ENCODE data around the gene RPL31. TPM values are rescaled to one million over a fixed set of nuclear protein-coding genes. Genes with fewer than 3 reads are reported as not detected.

RPL31 gene
- total RNA-seq, 6 experiments from 2014 or later, result 947 to 1,348 (median 1,137) TPM

DNA sequence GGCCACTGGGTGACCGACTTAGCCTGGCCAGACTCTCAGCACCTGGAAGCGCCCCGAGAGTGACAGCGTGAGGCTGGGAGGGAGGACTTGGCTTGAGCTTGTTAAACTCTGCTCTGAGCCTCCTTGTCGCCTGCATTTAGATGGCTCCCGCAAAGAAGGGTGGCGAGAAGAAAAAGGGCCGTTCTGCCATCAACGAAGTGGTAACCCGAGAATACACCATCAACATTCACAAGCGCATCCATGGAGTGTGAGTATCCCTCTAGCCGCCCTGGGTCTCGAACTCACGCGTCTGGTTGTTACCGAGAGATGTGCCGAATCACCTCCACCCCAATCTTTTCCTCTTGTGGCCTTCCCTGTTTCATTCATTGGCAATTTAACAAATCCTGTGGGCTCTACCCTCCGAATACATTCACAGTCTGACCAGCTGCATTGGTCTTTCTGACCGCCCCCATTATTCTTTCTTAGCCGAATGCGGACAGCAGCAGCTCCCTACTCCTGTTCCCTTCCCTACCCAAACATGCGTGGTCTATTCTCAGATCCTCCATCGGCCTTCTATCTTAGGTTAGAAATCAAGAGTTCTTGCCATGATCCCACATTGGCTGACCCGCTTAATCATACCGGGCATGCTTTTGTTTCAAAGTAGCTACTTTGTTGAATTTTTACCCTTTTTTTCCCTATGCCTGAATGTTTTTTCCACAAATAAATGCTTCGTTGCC is 631 bp downstream of the RPL31 start:
- DNase-seq, result no peak
- H3K36me3 Mint-ChIP-seq (ENCODE audit: low read depth), result peaks cover 52% of the 10 kb centered on the region
- peaks cover 54% of the 10 kb centered on the region for H3K4me1 Mint-ChIP-seq (ENCODE audit: low read depth)
- peaks cover 3% of the 10 kb centered on the region; the same call in 1 of the 2 replicates for H3K27me3 Mint-ChIP-seq (ENCODE audit: insufficient read depth)
- peaks cover 5% of the 10 kb centered on the region; the same call in 1 of the 2 replicates for H3K9me3 Mint-ChIP-seq
- peak overlapping the region; percentile 99 for H3K4me3 Mint-ChIP-seq
- peak overlapping the region; percentile 96 for H3K27ac Mint-ChIP-seq
- TF ChIP-seq, protein P1, sequence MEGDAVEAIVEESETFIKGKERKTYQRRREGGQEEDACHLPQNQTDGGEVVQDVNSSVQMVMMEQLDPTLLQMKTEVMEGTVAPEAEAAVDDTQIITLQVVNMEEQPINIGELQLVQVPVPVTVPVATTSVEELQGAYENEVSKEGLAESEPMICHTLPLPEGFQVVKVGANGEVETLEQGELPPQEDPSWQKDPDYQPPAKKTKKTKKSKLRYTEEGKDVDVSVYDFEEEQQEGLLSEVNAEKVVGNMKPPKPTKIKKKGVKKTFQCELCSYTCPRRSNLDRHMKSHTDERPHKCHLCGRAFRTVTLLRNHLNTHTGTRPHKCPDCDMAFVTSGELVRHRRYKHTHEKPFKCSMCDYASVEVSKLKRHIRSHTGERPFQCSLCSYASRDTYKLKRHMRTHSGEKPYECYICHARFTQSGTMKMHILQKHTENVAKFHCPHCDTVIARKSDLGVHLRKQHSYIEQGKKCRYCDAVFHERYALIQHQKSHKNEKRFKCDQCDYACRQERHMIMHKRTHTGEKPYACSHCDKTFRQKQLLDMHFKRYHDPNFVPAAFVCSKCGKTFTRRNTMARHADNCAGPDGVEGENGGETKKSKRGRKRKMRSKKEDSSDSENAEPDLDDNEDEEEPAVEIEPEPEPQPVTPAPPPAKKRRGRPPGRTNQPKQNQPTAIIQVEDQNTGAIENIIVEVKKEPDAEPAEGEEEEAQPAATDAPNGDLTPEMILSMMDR (IDR thresholded peaks at IDR 0.05), result no peak

DNA sequence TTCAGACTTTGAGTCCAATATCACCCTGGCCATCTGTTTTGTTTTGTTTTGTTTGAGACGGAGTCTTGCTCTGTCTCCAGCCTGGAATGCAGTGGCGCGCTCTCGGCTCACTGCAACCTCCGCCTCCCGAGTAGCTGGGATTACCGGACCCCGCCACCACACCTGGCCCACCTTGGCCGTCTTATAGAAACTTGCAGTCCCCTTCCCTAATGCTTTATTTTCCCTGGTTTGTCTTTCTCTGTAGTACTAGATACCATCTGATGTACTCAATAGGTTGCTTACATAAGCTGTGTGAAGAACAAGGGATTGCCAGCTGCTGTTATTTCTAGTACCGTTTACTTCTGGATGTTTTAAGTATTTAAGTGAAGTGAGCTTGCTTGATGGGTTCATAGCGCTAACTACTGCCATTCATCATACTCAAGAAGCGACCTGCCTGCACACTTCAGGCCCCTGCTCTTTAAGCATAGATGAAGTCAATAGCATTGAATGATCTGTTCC is 1.2 kb downstream of the RPL31 start:
- peaks cover 59% of the 10 kb centered on the region for H3K36me3 Mint-ChIP-seq (ENCODE audit: low read depth)
- peaks cover 3% of the 10 kb centered on the region; the same call in 1 of the 2 replicates for H3K27me3 Mint-ChIP-seq (ENCODE audit: insufficient read depth)
- peak overlapping the region; percentile 99 for H3K4me3 Mint-ChIP-seq
- H3K27ac Mint-ChIP-seq, result peak overlapping the region; percentile 96
- H3K4me1 Mint-ChIP-seq (ENCODE audit: low read depth), result peaks cover 54% of the 10 kb centered on the region
- peaks cover 5% of the 10 kb centered on the region; the same call in 1 of the 2 replicates for H3K9me3 Mint-ChIP-seq
- TF ChIP-seq, protein P1 (IDR thresholded peaks at IDR 0.05), result no peak
- no peak for DNase-seq

DNA sequence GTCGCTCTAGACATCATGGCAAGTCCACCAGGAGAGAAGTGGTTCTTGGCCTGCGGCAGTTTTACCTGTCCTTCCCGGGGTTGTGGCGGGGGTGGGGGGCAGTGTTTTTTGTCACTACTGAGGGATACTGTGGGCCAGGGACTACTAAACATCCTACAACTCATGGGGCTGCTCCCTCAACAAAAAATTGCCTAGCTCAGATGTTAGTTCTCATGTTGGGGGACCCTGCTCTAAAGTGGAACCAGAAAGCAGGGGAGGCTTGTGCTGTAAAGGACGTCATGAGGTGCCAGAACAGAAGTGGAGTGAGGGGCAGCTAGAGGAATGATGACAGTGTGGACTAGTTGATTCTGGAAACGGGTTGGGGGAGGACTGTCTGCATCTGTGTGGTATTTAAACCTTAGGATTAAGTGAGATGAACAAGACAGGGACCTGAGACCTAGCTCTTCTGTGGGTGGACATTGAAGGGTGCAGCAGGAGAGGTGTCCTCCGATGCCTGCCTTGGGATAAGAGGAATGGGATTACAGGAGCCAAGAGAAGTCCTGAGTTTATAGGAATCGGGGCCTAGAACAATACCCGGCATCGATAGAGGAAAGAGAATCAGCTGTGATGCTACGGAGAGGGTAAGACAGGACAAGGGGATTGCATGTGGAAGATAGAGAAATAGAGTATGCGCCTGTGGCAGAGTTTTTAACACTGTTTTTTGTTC is 2.7 kb downstream of the RPL31 start:
- TF ChIP-seq, protein P1 (IDR thresholded peaks at IDR 0.05), result no peak
- Mint-ChIP-seq H3K27ac (peak overlapping the region; percentile 96), H3K27me3 (ENCODE audit: insufficient read depth) (peaks cover 3% of the 10 kb centered on the region; the same call in 1 of the 2 replicates), H3K4me1 (ENCODE audit: low read depth) (peaks cover 52% of the 10 kb centered on the region), H3K36me3 (ENCODE audit: low read depth) (peaks cover 59% of the 10 kb centered on the region), H3K4me3 (peak overlapping the region; percentile 99), H3K9me3 (peaks cover 5% of the 10 kb centered on the region; the same call in 1 of the 2 replicates)
- no peak for DNase-seq

DNA sequence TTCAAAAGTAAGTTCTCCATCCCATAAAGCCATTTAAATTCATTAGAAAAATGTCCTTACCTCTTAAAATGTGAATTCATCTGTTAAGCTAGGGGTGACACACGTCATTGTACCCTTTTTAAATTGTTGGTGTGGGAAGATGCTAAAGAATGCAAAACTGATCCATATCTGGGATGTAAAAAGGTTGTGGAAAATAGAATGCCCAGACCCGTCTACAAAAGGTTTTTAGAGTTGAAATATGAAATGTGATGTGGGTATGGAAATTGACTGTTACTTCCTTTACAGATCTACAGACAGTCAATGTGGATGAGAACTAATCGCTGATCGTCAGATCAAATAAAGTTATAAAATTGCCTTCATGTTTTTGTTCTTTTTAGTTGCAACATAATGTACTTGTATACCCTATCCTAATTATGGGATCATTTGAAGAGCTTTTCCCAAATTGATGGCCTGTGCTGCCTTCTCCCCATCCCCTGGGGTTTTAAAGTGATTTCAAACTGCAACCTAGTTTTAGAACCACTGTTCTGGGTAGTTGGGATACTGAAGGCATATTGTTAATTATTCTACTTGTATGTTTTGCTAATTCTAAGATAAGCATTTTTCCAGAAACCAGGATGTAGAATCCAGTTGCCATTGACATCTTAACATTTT is 4.1 kb downstream of the RPL31 start:
- Mint-ChIP-seq H3K27me3 (ENCODE audit: insufficient read depth) (peaks cover 3% of the 10 kb centered on the region; the same call in 1 of the 2 replicates), H3K36me3 (ENCODE audit: low read depth) (peaks cover 59% of the 10 kb centered on the region), H3K27ac (no peak overlapping the region), H3K9me3 (peaks cover 5% of the 10 kb centered on the region; the same call in 1 of the 2 replicates), H3K4me3 (no peak overlapping the region), H3K4me1 (ENCODE audit: low read depth) (peaks cover 53% of the 10 kb centered on the region)
- DNase-seq, result no peak
- TF ChIP-seq, protein P1 (IDR thresholded peaks at IDR 0.05), result no peak

Measured in HFFc6 (cell line).